HepG2 (cell line): ENCODE results near the gene GPR17. TPM values are rescaled to one million over a fixed set of nuclear protein-coding genes. Genes with fewer than 3 reads are reported as not detected.
A peak's percentile ranks its signal among the peaks of the same experiment; 100 is the strongest.

Experiments used
- ATAC-seq: fragments of 200-7000 bp; cut with Tn5 transposase; 3 replicates; pipeline ENCODE4 v1.9.1; 2020; ENCODE audit warnings: mild to moderate bottlenecking, moderate library complexity
- BruUV-seq: library from RNA; stranded (reverse); fragments of 400-500 nt; replicated peaks from 2 replicates; lab custom pipeline; 2021; lab: Mats Ljungman, UMichigan
- CTCF ChIA-PET: fragments of 300-600 bp; formaldehyde crosslinking; extraction: SDS; loops from one replicate; lab custom pipeline; 2021; ENCODE audit warnings: low total read pairs, inconsistent platforms, low intra/inter-chr PET ratio; lab: Yijun Ruan, JAX
- POLR2A ChIA-PET: fragments of 350-600 bp; sonication (Branson Sonifier 250); formaldehyde crosslinking; loops from one replicate; lab custom pipeline; 2020; ENCODE audit warnings: antibody characterized with exemption, inconsistent platforms; lab: Yijun Ruan, JAX
- DNase-seq: peaks from one replicate; pipeline ENCODE4 v3.0.0-alpha.2; 2015; ENCODE audit warnings: low spot score
- FAIRE-seq: peaks from 3 replicates; lab custom pipeline; 2011; peaks lifted over from hg19 to GRCh38; lab: Jason Lieb, UNC
- H2AFZ ChIP-seq: one replicate; pipeline ENCODE4 v1.6.1; 2011; ENCODE audit warnings: low read length, inconsistent platforms
- H3K27ac ChIP-seq: fragments of 300-600 bp; 3 replicates; pipeline ENCODE4 v1.8.0; 2011; ENCODE audit warnings: mixed run types, mild to moderate bottlenecking, mixed read lengths, low read length, inconsistent platforms; ENCODE audit not compliant: insufficient read depth; ENCODE audit errors: extremely low read length
- H3K27me3 ChIP-seq, 2 experiments: fragments of 200-600 bp in 1 of 2; 2 replicates in 1 of 2; 3 replicates in 1 of 2; pipeline versions ENCODE4 v1.6.0 to v1.8.0; 2011; ENCODE audit warnings: low read length in 2 of 2, mild to moderate bottlenecking in 2 of 2, moderate library complexity in 2 of 2, inconsistent platforms in 1 of 2; ENCODE audit not compliant: insufficient read depth in 2 of 2, control insufficient read depth in 1 of 2
- H3K36me3 ChIP-seq, 2 experiments: fragments of 200-600 bp in 1 of 2; replicated peaks in 1 of 2; 2 replicates in 1 of 2; 3 replicates in 1 of 2; pipeline versions ENCODE4 v1.5.1 to v1.8.0; 2011; ENCODE audit warnings: low read length in 2 of 2, inconsistent platforms in 1 of 2; ENCODE audit not compliant: insufficient read depth in 2 of 2, control insufficient read depth in 1 of 2
- H3K4me1 ChIP-seq: 2 replicates; pipeline ENCODE4 v1.5.1; 2012; ENCODE audit warnings: low read length, inconsistent platforms; ENCODE audit not compliant: insufficient read depth
- H3K4me2 ChIP-seq: 2 replicates; pipeline ENCODE4 v1.6.0; 2011; ENCODE audit warnings: low read depth, low read length, inconsistent platforms
- H3K4me3 ChIP-seq, 3 experiments: fragments of 200-600 bp in 1 of 3; sonication (generic), shearing (Covaris generic) in 1 of 3; replicated peaks in 1 of 3; 2 replicates each; pipeline ENCODE4 v1.5.1; 2011 to 2016; ENCODE audit warnings: low read length in 3 of 3, inconsistent platforms in 2 of 3, low read depth in 2 of 3, mild to moderate bottlenecking in 2 of 3, control low read depth in 1 of 3, mixed read lengths in 1 of 3; ENCODE audit not compliant: insufficient read depth in 1 of 3
- H3K79me2 ChIP-seq: one replicate; pipeline ENCODE4 v1.6.1; 2011; ENCODE audit warnings: low read length, inconsistent platforms; ENCODE audit not compliant: insufficient read depth
- H3K9ac ChIP-seq: 2 replicates; pipeline ENCODE4 v1.6.0; 2011; ENCODE audit warnings: mild to moderate bottlenecking, low read depth, low read length, inconsistent platforms; ENCODE audit not compliant: insufficient read depth
- H3K9me3 ChIP-seq: 2 replicates; pipeline ENCODE4 v1.5.1; 2012; ENCODE audit warnings: mild to moderate bottlenecking, low read length
- H4K20me1 ChIP-seq: 2 replicates; pipeline ENCODE4 v1.6.0; 2011; ENCODE audit warnings: inconsistent platforms, mild to moderate bottlenecking, low read length, moderate library complexity; ENCODE audit not compliant: insufficient read depth
- ARID3A ChIP-seq: IDR thresholded peaks from 2 replicates; pipeline ENCODE4 v1.6.1; 2012; ENCODE audit warnings: low read depth, low read length, improper control_type of control experiment
- DNMT1 ChIP-seq: sonication (generic); formaldehyde crosslinking; IDR thresholded peaks from 2 replicates; pipeline ENCODE4 v1.5.1; 2020; ENCODE audit warnings: mild to moderate bottlenecking, missing genetic modification reagents
- JUN ChIP-seq: sonication (generic); formaldehyde crosslinking; IDR thresholded peaks from 2 replicates; pipeline ENCODE4 v1.4.0; 2020; ENCODE audit warnings: mild to moderate bottlenecking, missing genetic modification reagents
- KLF9 ChIP-seq: IDR thresholded peaks from 2 replicates; pipeline ENCODE4 v1.6.1; 2016; ENCODE audit warnings: low read depth
- MBD4 ChIP-seq: IDR thresholded peaks from 2 replicates; pipeline ENCODE4 v1.6.1; 2012; ENCODE audit warnings: low read length, inconsistent platforms, borderline replicate concordance
- MXD3 ChIP-seq: IDR thresholded peaks from 2 replicates; pipeline ENCODE4 v1.6.1; 2016; ENCODE audit warnings: mild to moderate bottlenecking, missing biosample characterization, missing genetic modification reagents
- NRL ChIP-seq: sonication (generic); formaldehyde crosslinking; IDR thresholded peaks from 2 replicates; pipeline ENCODE4 v1.5.0; 2020; ENCODE audit warnings: missing genetic modification reagents, mild to moderate bottlenecking, moderate library complexity, borderline replicate concordance
- PLRG1 ChIP-seq: fragments of 450-650 bp; conservative IDR thresholded peaks from 2 replicates; pipeline ENCODE4 v1.6.1; 2016
- SNAPC4 ChIP-seq: sonication (generic); formaldehyde crosslinking; IDR thresholded peaks from 2 replicates; pipeline ENCODE4 v1.4.0; 2020; ENCODE audit warnings: mild to moderate bottlenecking, missing genetic modification reagents
- STAG1 ChIP-seq: sonication (generic); formaldehyde crosslinking; IDR thresholded peaks from 2 replicates; pipeline ENCODE4 v1.4.0; 2020; ENCODE audit warnings: missing genetic modification reagents
- THAP7 ChIP-seq: sonication (generic); formaldehyde crosslinking; IDR thresholded peaks from 2 replicates; pipeline ENCODE4 v1.8.1; 2023; ENCODE audit warnings: mild to moderate bottlenecking, missing genetic modification reagents
- ZNF430 ChIP-seq: sonication (generic); formaldehyde crosslinking; IDR thresholded peaks from 2 replicates; pipeline ENCODE4 v1.9.0; 2021; ENCODE audit warnings: mild to moderate bottlenecking, missing genetic modification reagents
- ZNF460 ChIP-seq: sonication (generic); formaldehyde crosslinking; IDR thresholded peaks from 2 replicates; pipeline ENCODE4 v1.5.1; 2020; ENCODE audit warnings: missing genetic modification reagents, mild to moderate bottlenecking, borderline replicate concordance
- WGBS: methylation state at CpG from one replicate; pipeline ENCODE4 v1.1.6; 2017; ENCODE audit warnings: low lambda C conversion rate; 5-methylcytosine and 5-hydroxymethylcytosine counted together
- in situ Hi-C: cut with HindIII; loops from 2 replicates; pipeline ENCODE4 v1.10.0; 2017; ENCODE audit warnings: low pct_unique_long_range_greater_than_20kb; ENCODE audit not compliant: extremely low pct_ligation_motif_present
- intact Hi-C: fragments of 100-400 bp; cut with micrococcal nuclease; formaldehyde crosslinking; loops from one replicate; pipeline ENCODE4 v1.10.0; 2022; ENCODE audit not compliant: unreplicated experiment
- polyA plus RNA-seq, 8 experiments: library from polyadenylated mRNA; depleted of rRNA in 3 of 8; stranded (reverse) in 7 of 8; unstranded in 1 of 8; fragments of >200 nt; fragmentation: Illumina TruSeq in 4 of 8; extraction: Trizol in 4 of 8; gene quantifications; 2 replicates each; pipeline versions ENCODE4 v1.2.1 to v1.2.3, GENCODE V29; 2011 to 2016; ENCODE audit warnings: low read depth in 4 of 8, missing spikeins in 1 of 8, mixed read lengths in 1 of 8; ENCODE audit not compliant: insufficient read depth in 1 of 8
- total RNA-seq, 5 experiments: library from RNA; depleted of rRNA; stranded (reverse); fragments of >200 nt; fragmentation: Illumina TruSeq; extraction: Trizol; gene quantifications; 2 replicates each; pipeline ENCODE4 v1.2.3, GENCODE V29; 2016; ENCODE audit warnings: low read depth in 1 of 5
- TF ChIP-seq, protein P1 (sequence below): sonication (generic); formaldehyde crosslinking; IDR thresholded peaks from 2 replicates; pipeline ENCODE4 v1.5.0; 2020; ENCODE audit warnings: missing genetic modification reagents

Gene GPR17
- total and polyA plus RNA-seq, 2 of the 13 experiments (the other 11 are each of a cell fraction or from before 2014, with no cell fraction given), result not detected

- BruUV-seq, result no TSS peak
- in situ Hi-C loops, result no loop called here
- Histone ChIP-seq H3K79me2 (no peaks in the 10 kb centered on the region), H3K4me2 (no peak overlapping the region), H3K4me1 (peaks cover 27% of the 10 kb centered on the region), H3K9ac (no peak overlapping the region), H2AFZ (no peak overlapping the region), H3K27me3 (peaks cover 16 to 65% of the 10 kb centered on the region in 2 experiments), H3K27ac (no peak overlapping the region), H3K36me3 (no peaks in the 10 kb centered on the region), H3K4me3 (no peak overlapping the region), H4K20me1 (no peaks in the 10 kb centered on the region; the same call in 1 of the 2 replicates), H3K9me3 (no peaks in the 10 kb centered on the region)
- FAIRE-seq, result no peak
- peak; percentile 7 for ATAC-seq
- CTCF ChIA-PET, result no interaction called here
- 60% methylated on average over 17 of the region's 17 CpGs for WGBS
- no peak for DNase-seq
- POLR2A ChIA-PET, result no interaction called here
- intact Hi-C loops, result no loop called here
- TF ChIP-seq MXD3, result no peak
- no peak for TF ChIP-seq NRL (CRISPR knock-in tag)
- TF ChIP-seq THAP7 (CRISPR knock-in tag), result no peak
- TF ChIP-seq PLRG1, result no peak
- no peak for TF ChIP-seq JUN
- TF ChIP-seq ZNF460 (CRISPR knock-in tag), result no peak
- TF ChIP-seq, protein P1, sequence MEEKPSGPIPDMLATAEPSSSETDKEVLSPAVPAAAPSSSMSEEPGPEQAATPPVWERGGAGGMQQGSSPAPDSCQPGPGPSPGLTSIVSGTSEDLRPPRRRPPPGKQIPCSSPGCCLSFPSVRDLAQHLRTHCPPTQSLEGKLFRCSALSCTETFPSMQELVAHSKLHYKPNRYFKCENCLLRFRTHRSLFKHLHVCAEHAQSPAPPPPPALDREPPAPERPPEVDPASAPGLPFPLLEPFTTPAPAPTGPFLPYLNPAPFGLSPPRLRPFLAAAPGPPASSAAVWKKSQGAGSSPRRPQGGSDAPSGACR (CRISPR knock-in tag), result no peak
- no peak for TF ChIP-seq MBD4
- no peak for TF ChIP-seq DNMT1 (CRISPR knock-in tag)
- TF ChIP-seq ZNF430 (CRISPR knock-in tag), result no peak
- no peak for TF ChIP-seq SNAPC4 (CRISPR knock-in tag)
- no peak for TF ChIP-seq KLF9 (CRISPR knock-in tag)
- TF ChIP-seq ARID3A, result no peak
- TF ChIP-seq STAG1 (CRISPR knock-in tag), result no peak
These were observed 27.5 kb downstream of the GPR17 start for GRCh38 chr2:127673291-127674069.
